IMR-90 (cell line): ENCODE results near the gene KRT6B. TPM values are rescaled to one million over a fixed set of nuclear protein-coding genes. Genes with fewer than 3 reads are reported as not detected.

Experiments
- ATAC-seq: fragments of 200-7000 bp; cut with Tn5 transposase; 2 replicates; pipeline ENCODE4 v1.9.1; 2020; ENCODE audit warnings: low read depth, mild to moderate bottlenecking, moderate library complexity
- BruUV-seq: library from RNA; stranded (reverse); fragments of 400-500 nt; replicated peaks from 2 replicates; lab custom pipeline; 2021; lab: Mats Ljungman, UMichigan
- CTCF ChIA-PET: fragments of 300-600 bp; formaldehyde crosslinking; extraction: SDS; loops from one replicate; lab custom pipeline; 2021; ENCODE audit warnings: antibody characterized with exemption; lab: Yijun Ruan, JAX
- POLR2A ChIA-PET: fragments of 300-600 bp; sonication (Branson Sonifier 250); formaldehyde crosslinking; loops from one replicate; lab custom pipeline; 2022; ENCODE audit warnings: antibody characterized with exemption; ENCODE audit not compliant: unreplicated experiment; lab: Charles Lee
- DNase-seq: peaks from one replicate; pipeline ENCODE4 v3.0.0; 2013
- H2AFZ ChIP-seq: replicated peaks from 2 replicates; pipeline ENCODE3; 2013; ENCODE audit warnings: low read length, mild to moderate bottlenecking; ENCODE audit not compliant: poor library complexity
- H2AK5ac ChIP-seq: 2 replicates; pipeline ENCODE4 v1.6.1; 2013; ENCODE audit warnings: low read depth, low read length, inconsistent platforms
- H2AK9ac ChIP-seq: replicated peaks from 2 replicates; pipeline ENCODE3; 2013; ENCODE audit warnings: mild to moderate bottlenecking, low read depth, low read length, moderate library complexity; ENCODE audit not compliant: poor library complexity
- H2BK120ac ChIP-seq: 2 replicates; pipeline ENCODE4 v1.6.1; 2013; ENCODE audit warnings: low read depth, low read length, inconsistent platforms
- H2BK15ac ChIP-seq: 3 replicates; pipeline ENCODE4 v1.6.1; 2013; ENCODE audit warnings: low read depth, low read length, inconsistent platforms
- H2BK20ac ChIP-seq: 2 replicates; pipeline ENCODE4 v1.6.1; 2013; ENCODE audit warnings: low read depth, mild to moderate bottlenecking, inconsistent platforms, low read length, moderate library complexity
- H2BK5ac ChIP-seq: 2 replicates; pipeline ENCODE4 v1.6.1; 2013; ENCODE audit warnings: mild to moderate bottlenecking, low read depth, low read length, inconsistent platforms; ENCODE audit not compliant: poor library complexity, severe bottlenecking
- H3K14ac ChIP-seq: replicated peaks from 2 replicates; pipeline ENCODE4 v1.6.1; 2013; ENCODE audit warnings: low read depth, low read length, inconsistent platforms
- H3K18ac ChIP-seq: 2 replicates; pipeline ENCODE4 v1.6.1; 2013; ENCODE audit warnings: low read depth, low read length, control low read depth
- H3K23ac ChIP-seq: 2 replicates; pipeline ENCODE4 v1.6.1; 2013; ENCODE audit warnings: low read depth, low read length, inconsistent platforms
- H3K27ac ChIP-seq: 2 replicates; pipeline ENCODE4 v1.5.1; 2013; ENCODE audit warnings: mild to moderate bottlenecking, control low read depth, low read length; ENCODE audit not compliant: insufficient read depth
- H3K27me3 ChIP-seq: 2 replicates; pipeline ENCODE4 v1.6.1; 2013; ENCODE audit warnings: low read length; ENCODE audit not compliant: control insufficient read depth, insufficient read depth
- H3K36me3 ChIP-seq: 2 replicates; pipeline ENCODE4 v1.6.1; 2013; ENCODE audit warnings: low read length, mixed read lengths; ENCODE audit not compliant: control insufficient read depth, insufficient read depth
- H3K4ac ChIP-seq: 2 replicates; pipeline ENCODE4 v1.6.1; 2013; ENCODE audit warnings: low read depth, low read length, inconsistent platforms
- H3K4me1 ChIP-seq: 2 replicates; pipeline ENCODE4 v1.6.1; 2013; ENCODE audit warnings: low read length, mixed read lengths; ENCODE audit not compliant: control insufficient read depth, insufficient read depth
- H3K4me2 ChIP-seq: 2 replicates; pipeline ENCODE4 v1.6.1; 2013; ENCODE audit warnings: low read depth, mild to moderate bottlenecking, control low read depth, low read length, moderate library complexity
- H3K4me3 ChIP-seq: 2 replicates; pipeline ENCODE4 v1.5.1; 2013; ENCODE audit warnings: low read depth, mild to moderate bottlenecking, control low read depth, low read length, moderate library complexity; ENCODE audit not compliant: insufficient read depth
- H3K56ac ChIP-seq: 2 replicates; pipeline ENCODE4 v1.6.1; 2013; ENCODE audit warnings: low read length, inconsistent platforms; ENCODE audit not compliant: insufficient read depth; ENCODE audit errors: extremely low read depth
- H3K79me1 ChIP-seq, 2 experiments: 2 replicates each; pipeline ENCODE4 v1.6.1; 2013; ENCODE audit warnings: low read length in 2 of 2, inconsistent platforms in 1 of 2, low read depth in 1 of 2
- H3K9ac ChIP-seq: 2 replicates; pipeline ENCODE4 v1.6.1; 2013; ENCODE audit warnings: low read depth, low read length, control low read depth
- H3K9me1 ChIP-seq: 2 replicates; pipeline ENCODE4 v1.6.1; 2013; ENCODE audit warnings: low read length, inconsistent platforms; ENCODE audit not compliant: insufficient read depth
- H3K9me3 ChIP-seq: 2 replicates; pipeline ENCODE4 v1.6.1; 2013; ENCODE audit warnings: low read length; ENCODE audit not compliant: control insufficient read depth, insufficient read depth
- H4K20me1 ChIP-seq: 2 replicates; pipeline ENCODE4 v1.6.1; 2013; ENCODE audit warnings: low read length, inconsistent platforms; ENCODE audit not compliant: insufficient read depth
- H4K5ac ChIP-seq: 2 replicates; pipeline ENCODE4 v1.6.1; 2013; ENCODE audit warnings: mild to moderate bottlenecking, low read depth, low read length, control low read depth
- H4K8ac ChIP-seq, 2 experiments: 2 replicates each; pipeline ENCODE4 v1.6.1; 2013; ENCODE audit warnings: low read depth in 2 of 2, low read length in 2 of 2, control low read depth in 1 of 2, inconsistent platforms in 1 of 2
- H4K91ac ChIP-seq: 2 replicates; pipeline ENCODE4 v1.6.1; 2013; ENCODE audit warnings: low read depth, low read length, inconsistent platforms; ENCODE audit not compliant: insufficient read depth
- BHLHE40 ChIP-seq: fragments of 150-350 bp; IDR thresholded peaks from 2 replicates; pipeline ENCODE4 v1.6.1; 2016; ENCODE audit warnings: mild to moderate bottlenecking, low read depth, low read length
- CEBPB ChIP-seq: IDR thresholded peaks from 2 replicates; pipeline ENCODE4 v1.6.1; 2012; ENCODE audit warnings: low read depth, low read length, improper control_type of control experiment
- CHD1 ChIP-seq: IDR thresholded peaks from 2 replicates; pipeline ENCODE4 v1.6.1; 2012; ENCODE audit warnings: low read depth, low read length, improper control_type of control experiment
- CTCF ChIP-seq: conservative IDR thresholded peaks from 2 replicates; pipeline ENCODE4 v1.5.1; 2012; ENCODE audit warnings: mild to moderate bottlenecking, low read depth, low read length, improper control_type of control experiment
- ELK1 ChIP-seq: fragments of 150-350 bp; IDR thresholded peaks from 2 replicates; pipeline ENCODE4 v1.6.1; 2016; ENCODE audit warnings: low read depth, mild to moderate bottlenecking, low read length, moderate library complexity, borderline replicate concordance
- FOS ChIP-seq: fragments of 150-350 bp; IDR thresholded peaks from 2 replicates; pipeline ENCODE4 v1.6.1; 2016; ENCODE audit warnings: low read depth, low read length
- MAFK ChIP-seq: IDR thresholded peaks from 2 replicates; pipeline ENCODE4 v1.6.1; 2012; ENCODE audit warnings: low read depth, low read length, improper control_type of control experiment
- MAZ ChIP-seq: IDR thresholded peaks from 2 replicates; pipeline ENCODE4 v1.6.1; 2012; ENCODE audit warnings: low read depth, mild to moderate bottlenecking, low read length, improper control_type of control experiment, moderate library complexity, borderline replicate concordance
- MXI1 ChIP-seq: IDR thresholded peaks from 2 replicates; pipeline ENCODE4 v1.6.1; 2012; ENCODE audit warnings: low read depth, mild to moderate bottlenecking, low read length, moderate library complexity, borderline replicate concordance
- NFE2L2 ChIP-seq: fragments of 150-350 bp; IDR thresholded peaks from 2 replicates; pipeline ENCODE4 v1.6.1; 2016; ENCODE audit warnings: low read depth, mild to moderate bottlenecking, low read length
- POLR2A ChIP-seq: IDR thresholded peaks from 2 replicates; pipeline ENCODE4 v1.6.1; 2012; ENCODE audit warnings: mild to moderate bottlenecking, low read depth, low read length
- RAD21 ChIP-seq: IDR thresholded peaks from 2 replicates; pipeline ENCODE4 v1.6.1; 2012; ENCODE audit warnings: low read length, improper control_type of control experiment
- RCOR1 ChIP-seq: IDR thresholded peaks from 2 replicates; pipeline ENCODE4 v1.6.1; 2012; ENCODE audit warnings: mild to moderate bottlenecking, low read length, improper control_type of control experiment; ENCODE audit not compliant: insufficient replicate concordance
- RFX5 ChIP-seq: IDR thresholded peaks from 2 replicates; pipeline ENCODE4 v1.8.0; 2012; ENCODE audit warnings: low read depth, mild to moderate bottlenecking, low read length, moderate library complexity
- USF2 ChIP-seq: fragments of 150-350 bp; IDR thresholded peaks from 2 replicates; pipeline ENCODE4 v1.6.1; 2017; ENCODE audit warnings: mild to moderate bottlenecking, antibody characterized with exemption, low read length, low read depth
- WGBS, 2 experiments: methylation state at CpG; one replicate each; pipeline versions ENCODE4 v1.1.5 to v1.1.7; 2013; ENCODE audit warnings: missing lambda C conversion rate in 2 of 2; ENCODE audit not compliant: insufficient read length in 1 of 2; ENCODE audit errors: extremely low coverage in 2 of 2; 5-methylcytosine and 5-hydroxymethylcytosine counted together
- dilution Hi-C: fragments of 300-500 bp; cut with HindIII; formaldehyde crosslinking; loops from one replicate; pipeline ENCODE4 v1.14.3; 2018; ENCODE audit warnings: low sequenced_read_pairs; ENCODE audit not compliant: unreplicated experiment
- in situ Hi-C: fragments of 300-500 bp; cut with MboI; formaldehyde crosslinking; loops from 3 replicates; pipeline ENCODE4 v1.14.3; 2019; ENCODE audit warnings: low sequenced_read_pairs, inconsistent platforms, mixed read lengths
- intact Hi-C: fragments of 100-400 bp; cut with micrococcal nuclease; formaldehyde crosslinking; loops from 2 replicates; pipeline ENCODE4 v1.10.0; 2022
- polyA plus RNA-seq, 3 experiments: library from polyadenylated mRNA; depleted of rRNA; stranded (reverse); fragments of >200 nt; gene quantifications; 2 replicates each; pipeline ENCODE4 v1.2.3, GENCODE V29; 2012; ENCODE audit warnings: low replicate concordance in 1 of 3
- total RNA-seq: library from RNA; depleted of rRNA; stranded (reverse); fragments of >200 nt; gene quantifications from 2 replicates; pipeline ENCODE4 v1.2.3, GENCODE V29; 2012

The KRT6B gene
- total and polyA plus RNA-seq, 2 of the 4 experiments (the other 2 are of a cell fraction): not detected

GRCh38 chr12:52496054-52496453, 44.1 kb upstream of the KRT6B start:
- Histone ChIP-seq H2AK9ac (no peak overlapping the region), H2AFZ (no peak overlapping the region), H2BK20ac (no peak overlapping the region), H3K79me1 (no peaks in the 10 kb centered on the region), H4K5ac (no peak overlapping the region), H3K18ac (no peak overlapping the region), H3K27ac (no peak overlapping the region), H3K9ac (no peak overlapping the region), H2BK15ac (no peak overlapping the region), H3K4me3 (no peak overlapping the region), H4K8ac (no peak overlapping the region), H3K9me1 (no peaks in the 10 kb centered on the region), H2BK5ac (no peak overlapping the region), H3K56ac (no peak overlapping the region), H3K4me2 (no peak overlapping the region), H3K14ac (no peak overlapping the region), H2AK5ac (no peak overlapping the region), H3K4me1 (no peaks in the 10 kb centered on the region), H3K4ac (no peak overlapping the region), H4K91ac (no peak overlapping the region), H3K23ac (no peak overlapping the region), H3K36me3 (no peaks in the 10 kb centered on the region), H3K9me3 (no peaks in the 10 kb centered on the region), H3K27me3 (peaks cover 11% of the 10 kb centered on the region), H2BK120ac (no peak overlapping the region), H4K20me1 (no peaks in the 10 kb centered on the region)
- DNase-seq: no peak
- ATAC-seq: no peak
- in situ Hi-C loops: no loop called here
- intact Hi-C loops: no loop called here
- TF ChIP-seq CEBPB: no peak
- no peak for TF ChIP-seq MXI1
- TF ChIP-seq MAZ: no peak
- no peak for TF ChIP-seq MAFK
- TF ChIP-seq POLR2A: no peak
- TF ChIP-seq NFE2L2: no peak
- TF ChIP-seq FOS: no peak
- no peak for TF ChIP-seq USF2
- TF ChIP-seq RCOR1: no peak
- no peak for TF ChIP-seq CHD1
- TF ChIP-seq RAD21: no peak
- no peak for TF ChIP-seq ELK1
- no peak for TF ChIP-seq BHLHE40
- TF ChIP-seq RFX5: no peak
- no peak for TF ChIP-seq CTCF
- dilution Hi-C loops: no loop called here
- no CpG with 5 or more reads among the region's 2 CpGs for WGBS, 2 experiments
- POLR2A ChIA-PET: no interaction called here
- no TSS peak for BruUV-seq
- CTCF ChIA-PET: no interaction called here
